ENCODE measurements around the gene VPREB3. TPM values are rescaled to one million over a fixed set of nuclear protein-coding genes. Genes with fewer than 3 reads are reported as not detected.

The VPREB3 gene
- polyA plus RNA-seq, 1 of the 3 experiments (the other 2 are of a cell fraction): not detected

DNA sequence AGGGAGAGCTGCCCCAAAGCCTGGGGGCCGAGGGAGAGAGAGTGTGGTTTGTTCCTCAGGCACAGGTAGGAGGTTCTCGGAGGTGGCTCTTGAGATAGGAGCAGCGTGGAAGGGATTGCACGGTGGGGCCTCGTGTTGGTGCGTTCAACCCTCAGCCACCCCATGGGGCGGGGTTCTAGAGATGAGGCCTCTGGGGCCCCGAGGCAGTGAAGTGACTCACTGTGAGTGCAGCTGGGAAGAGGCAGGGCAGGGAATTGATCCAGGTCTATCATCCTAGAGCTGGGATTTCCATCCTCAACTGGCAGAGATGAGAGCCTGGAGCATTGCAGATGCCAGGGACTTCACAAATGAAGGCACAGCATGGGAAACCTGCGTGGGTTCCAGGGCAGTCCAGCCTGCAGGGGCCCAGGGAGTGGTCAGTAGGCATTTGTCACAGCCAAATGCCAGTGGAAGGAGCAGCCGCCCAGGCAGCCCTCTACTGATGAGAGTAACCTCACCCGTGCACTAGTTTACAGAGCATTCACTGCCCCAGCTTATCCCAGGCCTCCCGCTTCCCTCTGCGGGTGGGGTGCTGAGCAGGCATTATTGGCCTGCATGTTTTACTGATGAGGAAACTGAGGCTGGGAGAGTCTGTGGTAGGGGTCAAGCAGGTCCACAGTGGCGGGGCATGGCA, 27.4 kb upstream of the VPREB3 start:
- Histone ChIP-seq H3K27me3 (ENCODE audit: insufficient read depth) (no peaks in the 10 kb centered on the region), H3K4me2 (no peak overlapping the region), H3K9ac (no peak overlapping the region), H3F3A (replicated peaks; ENCODE audit: insufficient read depth) (peaks cover 4% of the 10 kb centered on the region), H3K4me1 (ENCODE audit: control insufficient read depth in 1 of 2, insufficient read depth in 2 of 2, low read depth in 1 of 2, low read length in 1 of 2) (peaks cover 0 to 25% of the 10 kb centered on the region in 2 experiments; a peak in 1 of 4 replicates), H3K36me3 (replicated peaks in 1 of 2; ENCODE audit: control insufficient read depth in 1 of 2, insufficient read depth in 2 of 2, low read length in 1 of 2) (peaks cover 0 to 3% of the 10 kb centered on the region in 2 experiments), H3K27ac (ENCODE audit: low read depth in 2 of 2, low read length in 1 of 2) (no peak overlapping the region), H3K4me3 (ENCODE audit: low read depth in 2 of 2, low read length in 1 of 2) (no peak overlapping the region), H3K9me3 (no peaks in the 10 kb centered on the region), H4K20me1 (ENCODE audit: insufficient read depth) (no peaks in the 10 kb centered on the region), H3K79me2 (ENCODE audit: insufficient read depth) (no peaks in the 10 kb centered on the region), H3K9me2 (no peaks in the 10 kb centered on the region), H2AFZ (ENCODE audit: low read depth) (no peak overlapping the region)
- no peak for DNase-seq
- CTCF ChIA-PET: interaction anchor here (2.7 kb wide), 1 partner anchor 68 kb away, joined by 10 read pairs; no protein-coding TSS in a partner anchor
- POLR2A ChIA-PET: no interaction called here
- WGBS (ENCODE audit: low lambda C conversion rate): 65% methylated on average over 11 of the region's 14 CpGs
- TF ChIP-seq, protein P1, sequence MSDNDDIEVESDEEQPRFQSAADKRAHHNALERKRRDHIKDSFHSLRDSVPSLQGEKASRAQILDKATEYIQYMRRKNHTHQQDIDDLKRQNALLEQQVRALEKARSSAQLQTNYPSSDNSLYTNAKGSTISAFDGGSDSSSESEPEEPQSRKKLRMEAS (IDR thresholded peaks at IDR 0.05; ENCODE audit: low read depth): no peak
- no peak for TF ChIP-seq ELF1 (IDR thresholded peaks at IDR 0.05)
- TF ChIP-seq TCF12 (IDR thresholded peaks at IDR 0.05): no peak
- TF ChIP-seq RXRA (IDR thresholded peaks at IDR 0.05; ENCODE audit: borderline replicate concordance, low read depth): no peak
- no peak for TF ChIP-seq SMC3 (IDR thresholded peaks at IDR 0.05; ENCODE audit: low read depth, low read length)
- no peak for TF ChIP-seq FOXJ3 (CRISPR knock-in tag; IDR thresholded peaks at IDR 0.05)
- no peak for TF ChIP-seq GABPA (IDR thresholded peaks at IDR 0.05; ENCODE audit: low read depth)
- TF ChIP-seq NFIC (IDR thresholded peaks at IDR 0.05; ENCODE audit: borderline replicate concordance): no peak
- TF ChIP-seq, protein P2, sequence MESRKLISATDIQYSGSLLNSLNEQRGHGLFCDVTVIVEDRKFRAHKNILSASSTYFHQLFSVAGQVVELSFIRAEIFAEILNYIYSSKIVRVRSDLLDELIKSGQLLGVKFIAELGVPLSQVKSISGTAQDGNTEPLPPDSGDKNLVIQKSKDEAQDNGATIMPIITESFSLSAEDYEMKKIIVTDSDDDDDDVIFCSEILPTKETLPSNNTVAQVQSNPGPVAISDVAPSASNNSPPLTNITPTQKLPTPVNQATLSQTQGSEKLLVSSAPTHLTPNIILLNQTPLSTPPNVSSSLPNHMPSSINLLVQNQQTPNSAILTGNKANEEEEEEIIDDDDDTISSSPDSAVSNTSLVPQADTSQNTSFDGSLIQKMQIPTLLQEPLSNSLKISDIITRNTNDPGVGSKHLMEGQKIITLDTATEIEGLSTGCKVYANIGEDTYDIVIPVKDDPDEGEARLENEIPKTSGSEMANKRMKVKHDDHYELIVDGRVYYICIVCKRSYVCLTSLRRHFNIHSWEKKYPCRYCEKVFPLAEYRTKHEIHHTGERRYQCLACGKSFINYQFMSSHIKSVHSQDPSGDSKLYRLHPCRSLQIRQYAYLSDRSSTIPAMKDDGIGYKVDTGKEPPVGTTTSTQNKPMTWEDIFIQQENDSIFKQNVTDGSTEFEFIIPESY (IDR thresholded peaks at IDR 0.05; ENCODE audit: borderline replicate concordance, low read depth): no peak
- TF ChIP-seq FOSL2 (IDR thresholded peaks at IDR 0.05; ENCODE audit: borderline replicate concordance, low read depth): no peak; the same call in 1 of the 2 replicates
- TF ChIP-seq RFX5 (IDR thresholded peaks at IDR 0.05; ENCODE audit: low read length): no peak
- TF ChIP-seq, protein P3, sequence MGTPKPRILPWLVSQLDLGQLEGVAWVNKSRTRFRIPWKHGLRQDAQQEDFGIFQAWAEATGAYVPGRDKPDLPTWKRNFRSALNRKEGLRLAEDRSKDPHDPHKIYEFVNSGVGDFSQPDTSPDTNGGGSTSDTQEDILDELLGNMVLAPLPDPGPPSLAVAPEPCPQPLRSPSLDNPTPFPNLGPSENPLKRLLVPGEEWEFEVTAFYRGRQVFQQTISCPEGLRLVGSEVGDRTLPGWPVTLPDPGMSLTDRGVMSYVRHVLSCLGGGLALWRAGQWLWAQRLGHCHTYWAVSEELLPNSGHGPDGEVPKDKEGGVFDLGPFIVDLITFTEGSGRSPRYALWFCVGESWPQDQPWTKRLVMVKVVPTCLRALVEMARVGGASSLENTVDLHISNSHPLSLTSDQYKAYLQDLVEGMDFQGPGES (IDR thresholded peaks at IDR 0.05; ENCODE audit: low read depth, low read length): no peak
- no peak for TF ChIP-seq POLR2AphosphoS5 (IDR thresholded peaks at IDR 0.05; ENCODE audit: low read depth, low read length)
- no peak for TF ChIP-seq GATA2 (CRISPR knock-in tag; IDR thresholded peaks at IDR 0.05)
- TF ChIP-seq, protein P4, sequence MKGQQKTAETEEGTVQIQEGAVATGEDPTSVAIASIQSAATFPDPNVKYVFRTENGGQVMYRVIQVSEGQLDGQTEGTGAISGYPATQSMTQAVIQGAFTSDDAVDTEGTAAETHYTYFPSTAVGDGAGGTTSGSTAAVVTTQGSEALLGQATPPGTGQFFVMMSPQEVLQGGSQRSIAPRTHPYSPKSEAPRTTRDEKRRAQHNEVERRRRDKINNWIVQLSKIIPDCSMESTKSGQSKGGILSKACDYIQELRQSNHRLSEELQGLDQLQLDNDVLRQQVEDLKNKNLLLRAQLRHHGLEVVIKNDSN (IDR thresholded peaks at IDR 0.05; ENCODE audit: borderline replicate concordance, low read depth): no peak
- no peak for TF ChIP-seq TAF1 (IDR thresholded peaks at IDR 0.05; ENCODE audit: borderline replicate concordance, low read depth, low read length)
- no peak for TF ChIP-seq SIN3A (IDR thresholded peaks at IDR 0.05; ENCODE audit: borderline replicate concordance, low read depth, low read length)
- TF ChIP-seq, protein P5, sequence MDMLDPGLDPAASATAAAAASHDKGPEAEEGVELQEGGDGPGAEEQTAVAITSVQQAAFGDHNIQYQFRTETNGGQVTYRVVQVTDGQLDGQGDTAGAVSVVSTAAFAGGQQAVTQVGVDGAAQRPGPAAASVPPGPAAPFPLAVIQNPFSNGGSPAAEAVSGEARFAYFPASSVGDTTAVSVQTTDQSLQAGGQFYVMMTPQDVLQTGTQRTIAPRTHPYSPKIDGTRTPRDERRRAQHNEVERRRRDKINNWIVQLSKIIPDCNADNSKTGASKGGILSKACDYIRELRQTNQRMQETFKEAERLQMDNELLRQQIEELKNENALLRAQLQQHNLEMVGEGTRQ (IDR thresholded peaks at IDR 0.05; ENCODE audit: borderline replicate concordance, low read depth, low read length): no peak
